ENCODE measurements around the gene CA10. TPM values are rescaled to one million over a fixed set of nuclear protein-coding genes. Genes with fewer than 3 reads are reported as not detected.

CA10 gene
- total and polyA plus RNA-seq, 2 experiments from 2014 or later = 0.92 to 1.5 TPM

- Histone ChIP-seq H2AFZ (no peak overlapping the region), H3K4me2 (no peak overlapping the region), H3K4me1 (ENCODE audit: insufficient read depth) (no peaks in the 10 kb centered on the region), H3K27me3 (ENCODE audit: insufficient read depth) (no peaks in the 10 kb centered on the region), H3K27ac (ENCODE audit: low read depth) (no peak overlapping the region), H4K20me1 (replicated peaks; ENCODE audit: insufficient read depth) (no peaks in the 10 kb centered on the region), H3F3A (replicated peaks; ENCODE audit: low read depth) (no peaks in the 10 kb centered on the region), H3K9me2 (ENCODE audit: insufficient read depth) (no peaks in the 10 kb centered on the region), H3K79me2 (replicated peaks; ENCODE audit: insufficient read depth) (no peaks in the 10 kb centered on the region), H3K36me3 (ENCODE audit: insufficient read depth) (no peaks in the 10 kb centered on the region), H3K4me3 (no peak overlapping the region)
- no peak overlapping the region for H3K4me3 Mint-ChIP-seq
- no peak overlapping the region for H3K27ac Mint-ChIP-seq
- TF ChIP-seq EZH2 (IDR thresholded peaks at IDR 0.05; ENCODE audit: low read depth, unreplicated experiment) = no peak
- TF ChIP-seq REST (IDR thresholded peaks at IDR 0.05; ENCODE audit: unreplicated experiment) = no peak
- no peak for TF ChIP-seq ZNF114 (CRISPR knock-in tag; IDR thresholded peaks at IDR 0.05)
- TF ChIP-seq, protein P1, sequence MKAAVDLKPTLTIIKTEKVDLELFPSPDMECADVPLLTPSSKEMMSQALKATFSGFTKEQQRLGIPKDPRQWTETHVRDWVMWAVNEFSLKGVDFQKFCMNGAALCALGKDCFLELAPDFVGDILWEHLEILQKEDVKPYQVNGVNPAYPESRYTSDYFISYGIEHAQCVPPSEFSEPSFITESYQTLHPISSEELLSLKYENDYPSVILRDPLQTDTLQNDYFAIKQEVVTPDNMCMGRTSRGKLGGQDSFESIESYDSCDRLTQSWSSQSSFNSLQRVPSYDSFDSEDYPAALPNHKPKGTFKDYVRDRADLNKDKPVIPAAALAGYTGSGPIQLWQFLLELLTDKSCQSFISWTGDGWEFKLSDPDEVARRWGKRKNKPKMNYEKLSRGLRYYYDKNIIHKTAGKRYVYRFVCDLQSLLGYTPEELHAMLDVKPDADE (IDR thresholded peaks at IDR 0.05) = no peak
- TF ChIP-seq JUNB (IDR thresholded peaks at IDR 0.05; ENCODE audit: unreplicated experiment) = no peak
- ATAC-seq = no peak
- DNase-seq (ENCODE audit: low spot score) = no peak
- H3K4me1 Mint-ChIP-seq = peaks cover 2% of the 10 kb centered on the region; the same call in 2 of the 3 replicates
- no peaks in the 10 kb centered on the region for H3K36me3 Mint-ChIP-seq (ENCODE audit: low read depth)
- H3K9me3 Mint-ChIP-seq = no peaks in the 10 kb centered on the region
- peaks cover 3% of the 10 kb centered on the region for H3K27me3 Mint-ChIP-seq (ENCODE audit: insufficient read depth, low read depth, poor library complexity)
These were observed 327.6 kb downstream of the CA10 start for GRCh38 chr17:51830886-51831285.

GRCh38 chr17:51830451-51830850 is 328.1 kb downstream of the CA10 start:
- H3K4me1 Mint-ChIP-seq = peaks cover 2% of the 10 kb centered on the region; the same call in 2 of the 3 replicates
- H3K9me3 Mint-ChIP-seq = no peaks in the 10 kb centered on the region
- H3K27ac ChIP-seq (ENCODE audit: low read depth) = no peak overlapping the region
- no peak overlapping the region for H3K4me2 ChIP-seq
- H3K4me1 ChIP-seq (ENCODE audit: insufficient read depth) = no peaks in the 10 kb centered on the region
- H2AFZ ChIP-seq = no peak overlapping the region
- TF ChIP-seq EZH2 (IDR thresholded peaks at IDR 0.05; ENCODE audit: low read depth, unreplicated experiment) = no peak
- no peak for TF ChIP-seq STAT1 (IDR thresholded peaks at IDR 0.05; ENCODE audit: unreplicated experiment)
- TF ChIP-seq CTCF (conservative IDR thresholded peaks at IDR 0.05; ENCODE audit: low read depth in 2 of 2) = no peak
- no peak for TF ChIP-seq ZNF114 (CRISPR knock-in tag; IDR thresholded peaks at IDR 0.05)
- no peak for TF ChIP-seq NANOG (IDR thresholded peaks at IDR 0.05; ENCODE audit: borderline replicate concordance)
- no peak for TF ChIP-seq CREB1 (CRISPR knock-in tag; IDR thresholded peaks at IDR 0.05; ENCODE audit: low read depth)
- TF ChIP-seq ZNF331 (CRISPR knock-in tag; IDR thresholded peaks at IDR 0.05; ENCODE audit: low read depth) = no peak
- TF ChIP-seq, protein P1 (IDR thresholded peaks at IDR 0.05) = no peak
- ATAC-seq (no peak), DNase-seq (ENCODE audit: low spot score) (no peak)
- H3K4me3 ChIP-seq = no peak overlapping the region
- H3K4me3 Mint-ChIP-seq = no peak overlapping the region
- H3F3A ChIP-seq (replicated peaks; ENCODE audit: low read depth) = no peaks in the 10 kb centered on the region
- H3K27ac Mint-ChIP-seq = no peak overlapping the region
- no peaks in the 10 kb centered on the region for H3K79me2 ChIP-seq (replicated peaks; ENCODE audit: insufficient read depth)
- no peaks in the 10 kb centered on the region for H3K9me2 ChIP-seq (ENCODE audit: insufficient read depth)
- H4K20me1 ChIP-seq (replicated peaks; ENCODE audit: insufficient read depth) = no peaks in the 10 kb centered on the region
- H3K27me3 ChIP-seq (ENCODE audit: insufficient read depth) = no peaks in the 10 kb centered on the region
- no peaks in the 10 kb centered on the region for H3K36me3 ChIP-seq (ENCODE audit: insufficient read depth)
- H3K27me3 Mint-ChIP-seq (ENCODE audit: insufficient read depth, low read depth, poor library complexity) = peaks cover 3% of the 10 kb centered on the region
- H3K36me3 Mint-ChIP-seq (ENCODE audit: low read depth) = no peaks in the 10 kb centered on the region

Data from GM23338 (cell line).